GM06990 (cell line): ENCODE measurements around the gene RBPMS2.

Experiments used
- DNase-seq: peaks from one replicate; pipeline ENCODE4 v3.0.0-alpha.2; 2011; ENCODE audit not compliant: insufficient read length; ENCODE audit errors: extremely low read depth
- H3K27me3 ChIP-seq: replicated peaks from 2 replicates; pipeline ENCODE4 v1.6.0; 2011; ENCODE audit warnings: low read length; ENCODE audit not compliant: control insufficient read depth, insufficient read depth
- H3K36me3 ChIP-seq: 2 replicates; pipeline ENCODE4 v1.5.1; 2011; ENCODE audit warnings: low read length; ENCODE audit not compliant: control insufficient read depth, insufficient read depth
- H3K4me3 ChIP-seq: replicated peaks from 2 replicates; pipeline ENCODE4 v1.5.1; 2011; ENCODE audit warnings: low read depth, mild to moderate bottlenecking, control low read depth, low read length
- TF ChIP-seq, protein P1 (sequence below): IDR thresholded peaks from 2 replicates; pipeline ENCODE4 v1.5.1; 2011; ENCODE audit warnings: low read length, control low read depth, mild to moderate bottlenecking, inconsistent platforms; ENCODE audit not compliant: insufficient read depth, poor library complexity, severe bottlenecking

The RBPMS2 gene

DNA sequence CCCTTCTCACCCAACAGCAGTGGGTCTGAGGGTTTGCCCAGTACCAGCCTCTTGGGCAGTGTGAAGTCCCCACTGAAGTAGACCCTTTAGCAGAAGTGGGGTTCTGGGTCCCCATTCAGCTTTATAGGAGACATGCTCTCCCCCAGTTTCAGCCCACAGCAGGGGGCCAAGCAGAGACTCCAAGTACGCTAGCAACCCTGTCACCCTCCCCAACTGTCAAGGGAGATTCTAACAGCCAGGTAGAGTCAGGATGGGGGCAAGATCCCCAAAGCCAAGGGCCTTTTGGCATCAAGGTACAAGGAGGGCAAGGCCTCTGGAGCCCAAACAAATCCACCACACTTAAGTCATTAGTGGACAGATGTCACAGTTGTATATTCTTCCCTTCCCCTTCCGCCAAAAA is 1.8 kb downstream of the RBPMS2 start:
- TF ChIP-seq, protein P1, sequence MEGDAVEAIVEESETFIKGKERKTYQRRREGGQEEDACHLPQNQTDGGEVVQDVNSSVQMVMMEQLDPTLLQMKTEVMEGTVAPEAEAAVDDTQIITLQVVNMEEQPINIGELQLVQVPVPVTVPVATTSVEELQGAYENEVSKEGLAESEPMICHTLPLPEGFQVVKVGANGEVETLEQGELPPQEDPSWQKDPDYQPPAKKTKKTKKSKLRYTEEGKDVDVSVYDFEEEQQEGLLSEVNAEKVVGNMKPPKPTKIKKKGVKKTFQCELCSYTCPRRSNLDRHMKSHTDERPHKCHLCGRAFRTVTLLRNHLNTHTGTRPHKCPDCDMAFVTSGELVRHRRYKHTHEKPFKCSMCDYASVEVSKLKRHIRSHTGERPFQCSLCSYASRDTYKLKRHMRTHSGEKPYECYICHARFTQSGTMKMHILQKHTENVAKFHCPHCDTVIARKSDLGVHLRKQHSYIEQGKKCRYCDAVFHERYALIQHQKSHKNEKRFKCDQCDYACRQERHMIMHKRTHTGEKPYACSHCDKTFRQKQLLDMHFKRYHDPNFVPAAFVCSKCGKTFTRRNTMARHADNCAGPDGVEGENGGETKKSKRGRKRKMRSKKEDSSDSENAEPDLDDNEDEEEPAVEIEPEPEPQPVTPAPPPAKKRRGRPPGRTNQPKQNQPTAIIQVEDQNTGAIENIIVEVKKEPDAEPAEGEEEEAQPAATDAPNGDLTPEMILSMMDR = no peak
- Histone ChIP-seq H3K27me3 (no peaks in the 10 kb centered on the region; the same call in 1 of the 2 replicates), H3K4me3 (no peak overlapping the region), H3K36me3 (no peaks in the 10 kb centered on the region)
- no peak for DNase-seq

GRCh38 chr15:64772964-64773363 is 2.4 kb downstream of the RBPMS2 start:
- Histone ChIP-seq H3K27me3 (no peaks in the 10 kb centered on the region; the same call in 1 of the 2 replicates), H3K4me3 (no peak overlapping the region), H3K36me3 (no peaks in the 10 kb centered on the region)
- DNase-seq = no peak
- TF ChIP-seq, protein P1 = no peak

- no peak overlapping the region for H3K4me3 ChIP-seq
Measured at GRCh38 chr15:64772488-64772887, 2.9 kb downstream of the RBPMS2 start.

DNA sequence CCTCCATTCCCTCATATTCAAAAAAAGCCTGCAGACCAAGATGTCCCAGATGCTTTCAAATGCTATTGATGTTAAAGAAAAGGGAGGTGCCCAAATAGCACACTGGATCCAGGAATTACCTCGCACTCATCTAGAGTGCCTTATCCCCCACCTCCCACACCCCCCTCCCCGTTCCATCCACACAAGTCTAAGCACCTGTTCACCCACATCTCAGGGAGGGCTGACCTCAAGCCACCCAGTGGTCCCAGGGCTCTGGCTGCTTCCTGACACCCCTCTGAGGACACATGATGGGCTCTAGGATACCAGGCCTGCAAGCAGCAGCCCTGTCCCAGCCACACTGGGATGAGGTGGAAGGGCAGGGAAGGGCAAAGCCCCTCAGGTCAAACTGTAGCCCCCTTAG is 4.8 kb downstream of the RBPMS2 start:
- TF ChIP-seq, protein P1 = no peak
- no peaks in the 10 kb centered on the region for H3K27me3 ChIP-seq
- no peaks in the 10 kb centered on the region for H3K36me3 ChIP-seq
- DNase-seq = no peak
- no peak overlapping the region for H3K4me3 ChIP-seq

More at GRCh38 chr15:64772488-64772887, 2.9 kb downstream of the RBPMS2 start:
- Histone ChIP-seq H3K36me3 (no peaks in the 10 kb centered on the region), H3K27me3 (no peaks in the 10 kb centered on the region; the same call in 1 of the 2 replicates)
- DNase-seq = no peak
- TF ChIP-seq, protein P1 = no peak

DNA sequence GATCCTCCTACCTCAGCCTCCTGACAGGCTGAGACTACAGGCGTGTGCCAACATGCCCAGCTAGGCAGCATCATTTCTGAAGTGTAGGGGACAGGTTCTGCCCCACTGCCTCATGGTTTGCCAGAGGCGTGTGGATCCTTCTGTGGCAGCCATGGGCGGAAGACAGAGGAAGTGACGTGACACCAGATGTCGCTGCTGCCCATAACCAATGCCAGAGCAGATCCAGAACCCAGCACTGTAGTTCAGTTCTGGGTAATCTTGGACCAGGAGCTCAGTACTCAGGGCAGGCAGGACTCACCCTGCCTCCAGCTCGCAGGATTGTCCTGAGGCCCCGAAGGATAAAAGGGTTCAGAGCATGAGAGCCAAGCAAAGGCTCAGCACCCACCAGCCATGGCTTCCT is 8.2 kb downstream of the RBPMS2 start:
- DNase-seq = no peak
- H3K27me3 ChIP-seq = no peaks in the 10 kb centered on the region
- TF ChIP-seq, protein P1 = no peak
- H3K36me3 ChIP-seq = no peaks in the 10 kb centered on the region
- no peak overlapping the region for H3K4me3 ChIP-seq

GRCh38 chr15:64766058-64766457 is 9.3 kb downstream of the RBPMS2 start:
- no peaks in the 10 kb centered on the region for H3K36me3 ChIP-seq
- TF ChIP-seq, protein P1 = no peak
- no peak for DNase-seq

More at GRCh38 chr15:64766058-64766457, 9.3 kb downstream of the RBPMS2 start:
- Histone ChIP-seq H3K27me3 (no peaks in the 10 kb centered on the region), H3K4me3 (no peak overlapping the region)
